DMS53 (cell line): Measurements from ENCODE around the gene CD37.
"Not testable (repeated sequence)": the region's sequence is repeated elsewhere in the genome, so short reads cannot be mapped to it uniquely, and the experiment has no call there.

Experiments
- DNase-seq: peaks from one replicate; lab custom pipeline; 2025; lab: John Stamatoyannopoulos, UW

CD37 gene, protein sequence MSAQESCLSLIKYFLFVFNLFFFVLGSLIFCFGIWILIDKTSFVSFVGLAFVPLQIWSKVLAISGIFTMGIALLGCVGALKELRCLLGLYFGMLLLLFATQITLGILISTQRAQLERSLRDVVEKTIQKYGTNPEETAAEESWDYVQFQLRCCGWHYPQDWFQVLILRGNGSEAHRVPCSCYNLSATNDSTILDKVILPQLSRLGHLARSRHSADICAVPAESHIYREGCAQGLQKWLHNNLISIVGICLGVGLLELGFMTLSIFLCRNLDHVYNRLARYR

DNA sequence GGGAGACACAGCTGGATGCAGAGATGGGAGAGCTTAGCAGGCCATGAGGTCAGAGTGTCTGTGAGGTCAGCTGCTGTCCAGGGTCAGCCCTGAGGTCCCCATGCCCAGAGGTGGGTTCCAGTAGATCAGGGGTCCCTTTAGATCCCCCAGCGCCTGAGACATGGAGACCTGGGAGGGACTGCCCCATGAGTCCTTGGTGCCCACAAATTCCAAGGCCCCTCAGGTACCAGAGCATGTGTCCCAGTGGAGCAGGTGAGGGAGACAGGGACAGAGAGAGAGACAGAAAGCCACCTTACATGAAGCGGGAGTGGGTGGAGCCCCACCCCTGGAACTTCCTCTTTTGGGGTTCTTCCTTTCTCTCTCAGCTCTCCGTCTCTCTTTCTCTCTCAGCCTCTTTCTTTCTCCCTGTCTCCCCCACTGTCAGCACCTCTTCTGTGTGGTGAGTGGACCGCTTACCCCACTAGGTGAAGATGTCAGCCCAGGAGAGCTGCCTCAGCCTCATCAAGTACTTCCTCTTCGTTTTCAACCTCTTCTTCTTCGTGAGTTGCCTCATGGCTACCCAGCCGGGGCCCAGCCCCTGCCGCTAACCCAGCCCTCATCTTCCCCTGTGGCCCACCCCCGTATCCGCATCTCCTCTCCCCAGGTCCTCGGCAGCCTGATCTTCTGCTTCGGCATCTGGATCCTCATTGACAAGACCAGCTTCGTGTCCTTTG is at the start of gene CD37:
Gene CD37 (plus strand): TSS at position 336 of the 713 bp plus-strand sequence. CDS start 135 bp downstream, at position 471.
- no peak for DNase-seq

DNA sequence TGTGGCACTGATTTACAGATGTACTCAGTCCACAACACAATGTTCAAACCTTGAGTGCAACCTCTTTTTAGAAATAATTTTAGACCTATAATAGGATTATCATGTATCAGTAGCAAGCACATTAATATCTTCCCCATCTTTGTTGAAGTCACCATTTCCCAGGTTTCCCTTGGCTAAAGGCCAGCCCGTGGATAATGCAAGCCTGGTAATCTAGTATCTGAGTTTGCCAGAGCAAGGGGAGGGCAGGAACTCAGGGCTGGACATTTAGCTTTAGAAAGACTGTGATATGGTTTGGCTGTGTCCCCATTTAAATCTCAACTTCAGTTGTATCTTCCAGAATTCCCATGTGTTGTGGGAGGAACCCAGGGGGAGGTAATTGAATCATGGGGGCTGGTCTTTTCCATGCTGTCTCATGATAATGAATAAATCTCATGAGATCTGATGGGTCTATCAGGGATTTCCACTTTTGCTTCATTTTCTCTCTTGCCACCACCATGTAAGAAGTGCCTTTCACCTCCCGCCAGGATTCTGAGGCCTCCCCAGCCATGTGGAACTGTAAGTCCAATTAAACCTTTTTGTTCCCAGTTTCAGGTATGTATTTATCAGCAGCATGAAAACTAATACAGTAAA is 48.0 kb upstream of the CD37 start:
- DNase-seq, result no peak

DNA sequence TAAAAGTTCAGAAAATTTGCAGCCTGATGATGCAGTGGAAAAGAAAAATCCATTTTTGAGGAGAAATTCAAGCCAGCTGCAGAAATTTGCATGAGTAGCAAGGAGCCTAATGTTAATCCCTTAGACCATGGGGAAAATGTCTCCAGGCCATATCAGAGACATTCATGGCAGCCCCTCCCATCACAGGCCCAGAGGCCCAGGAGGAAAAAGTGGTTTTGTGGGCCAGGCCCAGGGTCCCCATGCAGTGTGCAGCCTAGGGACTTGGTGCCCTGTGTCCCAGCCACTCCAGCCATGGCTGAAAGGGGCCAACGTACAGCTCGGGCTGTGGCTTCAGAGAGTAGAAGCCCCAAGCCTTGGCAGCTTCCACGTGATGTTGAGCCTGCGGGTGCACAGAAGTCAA is 47.0 kb upstream of the CD37 start:
- DNase-seq, result not testable (repeated sequence)

DNA sequence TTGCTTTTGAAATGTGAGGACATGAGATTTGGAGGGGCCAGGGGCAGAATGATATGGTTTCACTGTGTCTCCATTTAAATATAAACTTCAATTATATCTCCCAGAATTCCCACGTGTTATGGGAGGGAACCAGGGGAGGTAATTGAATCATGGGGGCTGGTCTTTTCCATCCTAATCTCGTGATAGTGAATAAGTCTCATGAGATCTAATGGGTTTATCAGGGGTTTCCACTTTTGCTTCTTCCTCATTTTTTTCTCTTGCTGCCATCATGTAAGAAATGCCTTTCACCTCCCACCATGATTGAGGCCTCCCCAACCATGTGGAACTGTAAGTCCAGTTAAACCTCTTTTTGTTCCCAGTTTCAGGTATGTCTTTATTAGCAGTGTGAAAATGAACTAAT is 45.9 kb upstream of the CD37 start:
- not testable (repeated sequence) for DNase-seq

DNA sequence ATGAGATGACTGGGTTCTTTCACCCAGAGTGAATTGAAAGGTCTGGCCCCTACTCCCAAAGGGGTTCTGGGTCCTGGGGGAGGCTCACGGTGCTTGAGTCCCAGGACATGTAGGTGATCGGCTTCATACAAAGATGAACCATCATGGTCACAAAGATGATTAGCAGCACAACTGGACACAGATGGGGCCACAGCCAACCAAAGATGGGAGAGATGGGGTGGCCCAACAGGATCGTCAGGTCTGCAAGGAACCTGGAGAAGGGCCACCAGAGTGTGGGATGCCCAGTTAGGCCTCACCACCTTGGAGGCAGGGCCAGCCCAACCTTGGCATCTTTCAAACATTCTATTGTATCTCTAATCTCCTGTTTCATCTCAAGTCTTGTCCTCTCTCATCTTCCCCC is 44.7 kb upstream of the CD37 start:
- no peak for DNase-seq

DNA sequence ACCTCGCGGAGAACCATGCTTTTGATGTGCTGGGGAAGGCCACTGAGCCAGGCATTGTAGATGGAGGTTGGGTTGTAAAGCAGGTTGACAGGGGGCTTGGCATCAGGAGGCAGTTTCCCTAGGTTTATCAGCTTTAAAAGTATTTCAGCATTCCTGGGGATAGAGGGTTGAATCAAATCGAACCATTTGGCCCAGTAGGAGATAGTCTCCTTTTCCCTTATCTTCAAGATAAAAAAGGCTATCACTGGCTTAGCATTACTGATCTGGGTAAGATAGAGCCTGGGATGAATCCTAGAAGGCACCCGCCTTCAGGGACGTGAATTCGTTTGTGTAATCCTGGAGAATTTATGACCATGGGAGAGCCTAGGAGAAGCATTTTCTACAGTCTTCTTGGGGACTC is 40.8 kb upstream of the CD37 start:
- no peak for DNase-seq

DNA sequence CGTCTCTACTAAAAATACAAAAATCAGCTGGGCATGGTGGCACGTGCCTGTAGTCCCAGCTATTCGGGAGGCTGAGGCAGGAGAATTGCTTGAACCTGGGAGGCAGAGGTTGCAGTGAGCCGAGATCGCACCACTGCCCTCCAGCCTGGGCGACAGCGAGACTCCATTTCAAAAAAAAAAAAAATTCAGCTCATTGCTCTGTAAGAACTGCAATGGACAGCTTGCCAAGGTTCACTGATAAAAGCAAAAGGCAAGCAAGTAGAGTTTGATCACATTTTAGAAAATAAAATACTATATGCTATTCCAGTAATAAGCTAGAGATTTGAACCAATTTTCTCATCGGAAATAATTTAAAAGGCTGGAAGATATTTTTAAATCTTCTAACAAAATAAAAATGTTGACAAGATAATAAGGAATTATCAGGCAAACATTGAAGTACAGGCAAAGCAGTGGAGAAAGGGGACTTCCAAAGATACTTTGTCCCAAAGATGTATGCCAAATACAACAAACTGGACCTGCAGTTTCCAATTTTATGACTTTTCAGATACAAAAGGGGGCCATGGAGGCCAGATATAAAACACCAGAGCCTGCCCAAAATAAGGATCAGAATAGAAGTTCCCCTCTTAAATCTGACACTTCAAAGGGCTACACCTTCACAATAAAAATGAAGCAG is 39.9 kb upstream of the CD37 start:
- no peak for DNase-seq

DNA sequence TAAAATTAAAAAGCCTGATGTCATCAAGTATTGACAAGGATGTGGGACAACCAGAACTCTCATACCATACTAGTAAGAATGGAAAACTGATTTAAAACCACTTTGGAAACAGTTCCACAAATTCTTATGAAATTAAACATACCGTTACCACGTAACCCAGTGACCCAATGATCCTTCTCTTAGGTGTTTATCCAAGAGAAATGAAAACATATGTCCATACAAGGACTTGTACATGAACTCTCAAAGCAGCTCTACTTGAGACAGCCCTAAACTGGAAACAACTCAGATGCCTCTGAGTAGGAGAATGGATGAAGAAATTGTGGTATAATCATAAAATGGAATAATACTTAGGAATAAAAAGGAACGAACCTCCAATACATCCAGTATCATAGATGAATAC is 37.8 kb upstream of the CD37 start:
- DNase-seq, result no peak

DNA sequence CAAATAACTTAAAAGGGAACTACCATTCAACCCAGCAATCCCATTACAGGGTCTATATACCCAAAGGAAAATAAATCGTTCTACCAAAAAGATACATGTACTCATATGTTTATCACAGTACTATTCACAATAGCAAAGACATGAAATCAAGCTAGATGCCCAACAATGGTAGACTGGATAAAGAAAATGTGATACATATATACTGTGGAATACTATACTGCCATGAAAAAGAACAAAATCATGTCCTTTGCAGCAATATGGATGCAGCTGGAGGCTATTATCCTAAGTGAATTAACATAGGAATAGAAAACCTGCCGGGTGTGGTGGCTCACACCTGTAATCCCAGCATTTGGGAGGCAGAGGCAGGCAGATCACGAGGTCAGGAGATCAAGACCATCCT is 36.6 kb upstream of the CD37 start:
- not testable (repeated sequence) for DNase-seq

DNA sequence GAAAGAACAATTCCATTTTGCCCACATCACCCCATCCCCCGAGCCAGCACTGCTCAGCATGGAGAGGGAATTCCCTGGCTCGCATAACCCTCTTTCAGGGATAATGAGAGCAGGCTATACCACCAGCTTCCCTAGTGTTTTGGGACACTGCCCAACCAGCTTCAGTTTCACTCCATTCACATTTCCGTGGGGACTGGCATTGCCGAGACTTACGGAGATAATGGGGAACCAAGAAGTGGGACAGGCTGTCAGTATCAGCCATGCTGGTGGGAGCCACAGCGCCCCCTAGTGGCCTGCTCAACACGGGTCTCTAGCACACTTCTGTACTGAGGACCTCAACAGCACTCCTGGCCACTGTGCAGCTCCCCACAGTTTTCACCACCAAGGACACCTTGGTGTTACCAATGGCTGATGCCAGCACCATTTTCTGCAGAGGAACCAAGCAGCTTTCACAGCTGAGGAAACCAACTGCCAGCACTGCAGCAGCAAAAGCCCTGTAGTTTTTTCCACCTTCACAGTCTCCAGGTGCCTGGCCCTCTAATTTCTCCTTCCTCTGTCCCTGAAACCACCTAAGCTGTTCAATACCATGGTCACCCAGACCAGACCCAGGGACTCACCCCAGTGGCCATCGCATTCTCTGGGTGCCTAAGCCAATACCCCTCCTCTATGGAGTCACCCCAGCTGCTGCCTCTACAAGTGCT is 33.9 kb upstream of the CD37 start:
- DNase-seq, result peak; percentile 68

DNA sequence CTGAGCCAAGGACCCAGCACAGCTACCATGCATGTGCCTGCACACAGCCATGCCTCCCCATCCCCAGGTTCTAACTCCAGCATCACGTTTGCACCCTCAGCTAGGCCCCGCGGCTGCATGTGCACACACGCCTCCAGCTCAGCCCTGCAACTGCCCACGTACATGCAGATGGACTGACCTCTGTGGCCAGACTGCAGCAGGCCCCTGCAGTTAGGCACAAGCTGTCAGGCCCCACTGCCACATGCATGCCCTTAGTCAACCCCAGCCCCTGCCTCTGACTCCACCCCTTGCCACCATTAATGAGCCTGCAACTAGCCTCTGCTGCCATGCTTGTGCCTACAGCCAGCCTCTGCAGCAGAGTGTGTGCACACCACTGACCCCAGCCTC is 33.3 kb upstream of the CD37 start:
- DNase-seq, result no peak

DNA sequence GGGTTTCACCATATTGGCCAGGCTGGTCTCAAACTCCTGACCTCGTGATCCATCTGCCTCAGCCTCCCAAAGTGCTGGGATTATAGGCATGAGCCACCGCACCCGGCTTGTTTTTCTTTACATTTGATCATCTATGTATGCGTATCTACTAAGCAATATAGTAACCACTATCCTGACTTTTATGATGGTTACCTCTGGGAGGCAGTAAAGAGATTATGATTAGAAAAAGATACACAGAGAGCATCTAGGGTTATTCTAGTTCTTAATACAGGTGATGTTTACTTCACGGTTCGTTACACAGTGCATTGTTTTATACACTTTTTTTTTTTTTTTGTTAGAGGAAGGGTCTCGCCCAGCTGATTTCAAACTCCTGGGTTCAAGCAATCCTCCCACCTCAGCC is 28.5 kb upstream of the CD37 start:
- DNase-seq, result not testable (repeated sequence)

DNA sequence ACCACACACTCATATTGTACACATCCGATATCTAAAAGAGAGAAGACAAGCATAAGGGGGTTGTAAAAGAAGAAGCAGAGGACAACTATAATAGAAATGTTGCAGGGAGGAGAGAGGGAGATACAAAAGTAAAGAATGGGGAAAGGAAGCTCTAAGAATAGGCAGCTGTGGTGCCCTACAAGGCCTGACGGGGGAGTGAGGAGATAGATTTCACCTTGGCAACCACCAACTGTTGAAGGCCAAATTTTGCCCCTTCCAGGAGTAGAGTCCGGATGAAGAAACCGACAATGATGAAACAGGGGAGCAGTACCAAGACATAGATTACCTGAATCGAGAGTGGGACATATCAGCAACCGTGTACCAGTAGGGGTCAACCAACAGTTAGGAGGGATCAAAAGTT is 26.1 kb upstream of the CD37 start:
- no peak for DNase-seq

DNA sequence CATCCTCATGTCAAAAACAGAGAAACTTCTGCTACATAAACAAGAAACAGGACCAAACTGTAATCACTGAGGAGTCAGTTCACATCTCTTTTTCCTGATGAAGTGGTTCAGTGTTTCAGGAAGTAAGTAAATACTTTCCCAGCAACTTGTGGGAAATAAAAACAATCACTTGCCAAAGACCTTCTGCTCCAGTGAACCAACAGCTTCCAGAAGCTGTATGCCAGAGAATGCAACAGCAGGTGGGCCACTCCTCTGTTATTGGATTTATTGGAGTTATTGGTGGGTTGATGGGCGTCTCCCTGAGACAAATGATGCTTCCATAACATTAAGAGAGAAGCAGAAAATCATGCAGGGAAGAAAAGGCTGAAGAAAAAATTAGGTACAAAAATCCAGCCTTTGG is 20.1 kb upstream of the CD37 start:
- no peak for DNase-seq

DNA sequence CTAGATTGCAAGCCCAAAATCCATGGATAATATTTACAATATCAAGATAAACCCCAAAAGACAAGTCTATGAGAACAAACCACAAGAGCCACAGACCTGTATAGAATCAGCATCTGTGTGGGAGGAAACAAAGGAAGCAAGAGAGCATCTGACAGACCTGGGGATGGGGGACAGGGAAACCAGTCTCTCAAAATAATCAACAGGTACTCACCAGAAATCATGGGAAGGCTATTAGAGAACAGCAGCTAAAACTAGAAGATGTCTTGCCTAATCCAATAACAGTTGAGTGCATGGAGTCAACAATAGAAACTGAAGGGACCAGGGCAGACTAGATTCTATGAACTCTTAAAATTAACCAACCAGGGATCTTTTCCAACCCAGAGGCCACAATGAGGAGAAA is 18.9 kb upstream of the CD37 start:
- DNase-seq, result no peak

DNA sequence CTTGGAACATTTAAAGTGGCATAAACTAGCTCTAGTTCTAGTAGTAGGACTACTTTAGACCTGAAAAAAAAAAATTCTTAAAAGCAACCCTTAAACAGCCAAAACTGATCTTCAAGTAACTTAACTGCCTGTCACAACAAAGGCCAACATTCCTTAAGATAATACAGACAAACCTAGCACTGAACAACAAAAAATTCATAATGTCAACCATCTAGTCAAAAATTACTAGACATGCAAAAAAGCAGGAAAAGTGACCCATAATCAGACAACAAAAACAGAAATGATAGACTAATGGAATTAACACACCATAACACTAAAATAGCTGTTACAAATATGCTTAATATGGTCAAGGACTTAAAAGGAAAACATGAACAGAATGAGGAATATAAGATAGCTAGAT is 16.9 kb upstream of the CD37 start:
- DNase-seq, result no peak

DNA sequence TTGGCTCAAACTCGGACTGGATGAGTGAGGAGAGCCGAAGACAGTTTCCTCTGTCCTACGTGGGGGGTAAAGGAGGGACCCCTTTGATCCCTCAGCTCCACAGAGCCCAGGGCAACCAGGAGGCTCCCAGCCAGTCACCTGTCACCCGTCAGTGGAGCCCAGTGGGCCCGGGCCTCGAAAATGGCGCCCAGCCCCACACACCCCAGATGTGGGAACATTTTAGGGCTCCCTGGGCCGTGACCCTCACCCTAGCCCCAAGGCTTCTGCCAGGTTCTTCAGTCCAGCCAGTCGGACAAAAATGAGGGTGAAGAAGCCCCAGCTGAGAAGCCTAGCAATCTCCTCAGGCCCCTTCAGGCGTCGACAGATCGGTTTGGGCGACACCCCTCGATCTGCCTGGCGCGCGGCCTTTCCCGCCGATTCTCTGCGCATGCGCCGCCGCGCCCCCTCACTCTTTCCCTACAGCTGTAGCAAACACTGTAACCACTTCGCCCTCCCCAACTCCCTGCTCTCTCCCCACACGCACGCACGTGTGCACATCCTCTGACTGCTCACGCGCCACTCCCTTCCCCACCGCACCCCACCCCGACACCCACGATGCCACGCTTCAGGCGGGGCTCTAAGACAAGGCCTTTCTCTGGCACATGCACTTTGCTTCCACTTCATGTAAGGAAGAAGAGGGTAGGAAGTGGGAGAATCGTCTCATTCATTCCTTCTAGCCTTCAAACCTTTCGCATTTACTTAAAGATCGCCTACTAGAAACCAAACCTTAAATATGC is 10.2 kb upstream of the CD37 start, which contains the start of gene SLC6A16:
Gene SLC6A16 (minus strand): TSS at position 391 of the 776 bp plus-strand sequence. CDS start 13,844 bp downstream, outside the sequence.
- DNase-seq, result no peak

DNA sequence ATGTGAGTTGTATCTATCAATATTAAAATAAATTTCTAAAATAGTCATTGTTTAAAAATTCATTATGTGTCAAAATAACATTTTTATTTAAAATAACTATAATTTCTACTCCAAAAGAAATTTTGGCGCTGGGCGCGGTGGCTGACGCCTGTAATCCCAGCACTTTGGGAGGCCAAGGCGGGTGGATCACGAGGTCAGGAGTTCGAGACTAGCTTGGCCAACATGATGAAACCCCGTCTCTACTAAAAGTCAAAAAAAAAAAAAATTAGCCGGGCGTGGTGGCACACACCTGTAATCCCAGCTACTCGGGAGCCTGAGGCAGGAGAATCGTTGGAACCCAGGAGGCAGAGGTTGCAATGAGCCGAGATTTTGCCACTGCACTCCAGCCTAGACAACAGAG is 9.4 kb upstream of the CD37 start:
- not testable (repeated sequence) for DNase-seq

DNA sequence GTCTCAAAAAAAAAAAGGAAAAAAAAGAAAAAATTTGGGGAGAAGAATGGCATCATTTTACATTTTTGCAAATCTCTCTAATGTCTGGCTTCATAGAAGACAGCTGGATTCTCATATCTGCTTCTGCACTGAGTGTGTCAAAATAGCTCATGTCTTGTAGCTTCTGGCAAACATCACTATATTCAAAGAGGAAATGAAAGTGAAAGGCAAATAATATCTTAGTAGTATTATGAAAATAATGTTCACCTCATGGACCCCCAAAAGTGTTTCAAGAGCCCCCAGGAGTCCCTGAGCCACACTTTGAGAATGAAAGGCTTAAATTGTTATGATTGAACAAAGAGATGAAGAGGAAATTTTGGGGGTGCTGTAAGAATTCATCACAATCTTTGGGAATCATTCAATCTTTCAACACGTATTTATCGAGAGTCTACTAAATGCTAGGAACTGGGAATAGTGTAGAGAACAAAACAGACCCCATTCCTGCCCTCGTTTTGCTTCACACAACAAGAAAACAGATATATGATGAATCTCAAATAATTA is 9.0 kb upstream of the CD37 start:
- no peak for DNase-seq

DNA sequence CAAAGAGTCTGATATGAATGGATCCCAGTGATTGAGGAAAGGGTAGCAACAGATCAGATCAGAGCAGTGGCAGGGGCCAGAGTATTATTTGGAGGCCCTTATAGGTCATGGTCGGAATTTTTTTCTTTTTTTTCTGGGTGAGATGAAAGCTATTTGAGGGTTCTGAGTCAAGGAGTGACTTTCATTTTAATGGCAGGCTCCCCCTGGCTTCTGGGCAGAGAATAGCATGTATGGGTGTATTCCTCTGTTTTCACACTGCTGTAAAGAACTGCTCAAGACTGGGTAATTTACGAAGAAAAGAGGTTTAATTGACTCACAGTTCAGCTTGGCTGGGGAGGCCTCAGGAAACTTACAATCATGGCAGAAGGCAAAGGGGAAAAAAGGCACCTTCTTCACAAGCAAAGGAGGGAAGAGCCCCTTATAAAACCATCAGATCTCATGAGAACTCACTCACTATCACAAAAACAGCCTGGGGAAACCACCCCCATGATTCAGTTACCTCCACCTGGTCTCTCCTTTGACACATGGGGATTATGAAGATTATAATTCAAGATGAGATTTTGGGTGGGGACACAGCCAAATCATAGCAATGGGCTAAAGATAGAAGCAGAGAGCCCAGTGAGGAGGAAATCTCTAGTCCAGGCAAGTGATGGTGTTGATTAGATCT is 7.2 kb upstream of the CD37 start:
- DNase-seq, result peak; percentile 64
